HG02571 (cell line): ENCODE measurements around the gene ABLIM3.

Source experiments
- ATAC-seq: cut with Tn5 transposase; IDR thresholded peaks from one replicate; pipeline ENCODE4 v1.9.1; 2021; ENCODE audit warnings: mild to moderate bottlenecking, moderate library complexity; ENCODE audit not compliant: unreplicated experiment

Gene ABLIM3

DNA sequence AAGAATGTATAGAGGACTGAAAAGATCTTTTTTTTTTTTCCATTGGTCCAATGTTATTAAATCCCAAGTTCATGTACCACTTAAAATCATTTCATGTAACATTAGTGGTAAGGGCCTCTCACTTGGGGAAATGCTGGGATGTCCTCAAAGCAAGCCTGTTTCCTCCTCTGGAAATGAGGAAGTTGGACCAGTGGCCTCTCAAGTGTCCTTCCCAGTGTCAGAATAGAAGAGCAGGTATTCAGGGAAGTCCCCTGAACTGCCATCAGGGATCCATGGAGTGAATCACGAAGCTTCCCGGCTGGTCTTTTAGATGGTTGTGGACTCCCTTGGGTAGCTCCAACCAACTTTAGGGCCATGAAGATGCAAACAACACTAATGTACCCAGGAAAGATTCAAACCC, 75.2 kb downstream of the ABLIM3 start:
- no peak for ATAC-seq

DNA sequence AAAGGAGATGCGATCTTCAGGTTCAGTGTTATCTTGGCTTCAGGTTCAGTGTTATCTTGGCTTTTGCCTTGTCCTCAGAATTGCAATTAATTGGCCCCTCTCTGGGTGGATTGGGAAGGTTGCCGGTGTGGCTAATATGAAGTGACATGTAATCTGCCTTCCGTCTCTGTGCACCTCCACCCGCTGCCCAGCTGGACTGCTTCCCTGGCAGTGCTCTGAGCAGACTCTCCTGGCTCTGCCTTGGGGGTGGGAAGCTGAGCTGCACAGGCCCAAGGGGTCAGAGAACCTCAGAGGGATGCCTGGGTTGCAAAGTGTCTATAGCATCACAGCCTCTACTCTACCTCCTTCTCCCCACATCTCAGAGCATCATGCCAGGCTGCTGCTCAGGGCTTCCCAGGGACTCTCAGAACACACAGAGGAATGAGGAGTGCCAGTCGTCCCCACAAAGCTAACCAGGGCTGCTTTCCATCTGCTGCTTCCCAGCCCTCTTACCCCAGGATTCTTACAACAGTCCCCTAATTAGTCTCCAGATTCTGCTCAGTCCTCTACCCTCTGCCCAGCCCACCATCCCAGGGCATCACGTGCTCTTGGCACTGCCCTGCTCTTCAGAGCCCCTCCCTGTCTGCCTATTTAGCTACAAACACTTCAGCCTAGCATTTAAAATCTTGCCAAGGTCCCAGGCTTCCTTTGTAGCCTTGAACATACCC, 76.0 kb downstream of the ABLIM3 start:
- no peak for ATAC-seq

DNA sequence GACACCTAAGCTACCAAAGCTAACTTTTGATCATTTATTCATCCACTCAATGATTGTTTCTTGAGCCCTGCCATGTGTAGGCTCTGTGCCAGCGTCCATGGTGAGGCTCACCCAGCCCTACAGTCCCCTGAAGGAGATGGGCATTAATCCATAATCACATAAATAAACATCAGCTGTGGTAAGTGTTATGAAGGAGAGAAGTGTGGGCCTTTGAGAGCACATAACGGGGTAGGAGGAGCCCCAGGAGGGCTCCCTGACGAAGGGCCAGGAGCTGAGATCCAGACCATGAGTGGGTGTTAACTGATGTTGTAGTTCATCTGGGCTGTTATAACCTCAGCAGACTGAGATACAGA, 76.5 kb downstream of the ABLIM3 start:
- no peak for ATAC-seq

DNA sequence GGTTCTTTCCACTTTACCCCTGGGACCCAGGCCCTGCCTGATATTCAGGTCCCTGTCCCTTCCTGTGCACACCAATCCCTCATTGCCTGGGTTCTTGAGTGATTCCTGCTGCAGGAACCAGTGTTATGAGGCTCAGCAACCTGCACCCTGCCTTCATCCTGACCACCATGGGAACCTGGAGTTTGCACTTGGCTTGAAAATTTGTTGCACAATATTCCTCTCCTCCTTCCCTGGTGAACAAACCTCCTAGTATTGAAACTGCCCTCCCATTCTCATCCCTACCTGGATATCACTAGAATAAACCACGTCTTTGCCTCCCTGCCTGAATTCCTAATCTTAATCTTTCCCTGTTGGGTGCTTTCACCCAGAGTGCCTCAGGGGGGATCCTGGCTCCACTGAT, 78.3 kb downstream of the ABLIM3 start:
- no peak for ATAC-seq

DNA sequence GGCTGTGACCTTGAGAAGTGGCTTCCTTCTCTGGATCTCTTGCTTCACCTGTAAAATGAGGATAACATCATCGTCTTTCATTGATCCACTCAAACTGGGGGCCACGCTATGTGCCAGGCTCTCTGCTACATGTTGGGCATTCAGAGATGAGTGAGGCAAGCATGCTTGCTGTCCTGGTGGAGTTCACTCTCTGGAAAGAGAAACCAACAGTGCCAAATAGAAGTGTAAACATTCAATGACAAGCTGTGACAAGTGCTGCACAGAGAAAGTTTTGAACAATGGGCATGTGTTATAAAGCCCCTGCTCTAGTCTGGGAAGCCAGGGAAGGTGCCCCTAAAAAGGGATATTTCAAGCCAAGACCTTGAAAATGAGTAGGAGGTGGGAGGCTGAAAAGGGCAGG, 79.5 kb downstream of the ABLIM3 start:
- no peak for ATAC-seq

- ATAC-seq: no peak
These were observed 80.0 kb downstream of the ABLIM3 start for GRCh38 chr5:149221326-149221725.

GRCh38 chr5:149221731-149222342, 80.5 kb downstream of the ABLIM3 start:
- ATAC-seq: no peak

DNA sequence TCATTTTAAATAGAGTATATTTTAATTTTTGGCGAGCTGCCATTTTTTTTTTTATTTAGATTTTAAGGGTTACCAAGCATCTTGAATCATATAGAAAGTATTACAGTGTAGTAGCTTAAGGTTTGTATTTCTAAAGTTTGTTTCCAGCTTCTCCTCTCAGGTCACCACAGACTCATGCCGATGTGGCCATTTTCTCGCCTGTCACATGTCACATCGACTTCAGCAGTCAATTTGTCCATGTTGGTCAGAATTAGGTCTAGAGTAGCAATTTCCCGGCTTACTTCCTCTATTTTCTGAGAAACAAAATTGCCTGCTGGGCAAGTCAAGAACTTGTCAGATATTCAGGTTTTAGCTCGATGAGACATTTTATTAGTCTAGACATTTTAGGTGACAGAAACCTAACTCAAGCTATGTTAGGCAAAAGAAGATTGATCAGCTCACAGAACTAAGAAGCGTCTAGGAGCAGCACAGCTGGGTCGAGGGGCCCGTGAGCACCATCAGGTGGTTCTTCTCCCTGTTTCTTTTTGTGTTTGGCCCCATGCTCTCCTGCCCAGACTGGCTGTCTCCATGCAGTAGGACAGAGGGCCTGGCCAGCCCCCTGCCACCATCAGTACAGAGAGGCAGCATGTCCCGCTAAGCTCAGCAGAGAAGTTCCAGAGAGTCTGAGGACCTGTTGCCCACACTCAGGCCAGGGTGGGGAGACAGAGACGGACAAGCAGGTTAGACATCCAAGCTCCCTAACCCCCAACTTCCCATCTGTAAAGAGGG, 82.0 kb downstream of the ABLIM3 start:
- no peak for ATAC-seq

GRCh38 chr5:149224282-149224681, 83.0 kb downstream of the ABLIM3 start:
- no peak for ATAC-seq

DNA sequence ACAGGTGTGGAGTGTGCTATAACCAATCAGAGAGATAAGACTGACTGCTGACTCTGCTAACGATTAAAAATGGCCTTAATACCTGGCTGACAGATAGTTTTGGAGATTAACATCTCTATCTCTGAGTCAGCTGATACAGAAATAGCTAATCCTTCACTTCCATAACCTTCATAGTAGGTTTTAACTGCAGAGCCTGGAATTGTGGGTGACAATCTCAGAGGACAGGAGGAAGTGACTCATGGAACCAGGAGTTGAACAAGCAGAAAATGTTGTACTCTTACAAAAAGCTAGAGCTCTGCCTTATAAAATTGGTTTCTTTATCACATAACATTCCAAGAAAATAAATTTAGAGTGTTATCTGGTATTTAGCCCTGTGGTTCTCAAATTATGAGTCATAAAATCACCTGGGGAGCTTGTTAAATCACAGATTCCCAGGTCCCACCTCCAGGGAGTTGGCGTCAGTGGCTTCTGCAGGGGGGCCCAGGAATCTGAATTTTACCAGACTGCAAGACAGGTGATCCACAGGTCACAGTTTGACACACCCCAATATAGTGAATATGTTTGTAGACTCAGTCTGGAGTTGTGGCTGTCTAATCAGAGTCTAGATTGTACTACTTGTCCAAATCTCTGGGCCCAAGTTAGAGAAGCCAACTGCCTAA, 86.0 kb downstream of the ABLIM3 start:
- ATAC-seq: no peak

GRCh38 chr5:149228618-149229297, 87.5 kb downstream of the ABLIM3 start:
- ATAC-seq: no peak

DNA sequence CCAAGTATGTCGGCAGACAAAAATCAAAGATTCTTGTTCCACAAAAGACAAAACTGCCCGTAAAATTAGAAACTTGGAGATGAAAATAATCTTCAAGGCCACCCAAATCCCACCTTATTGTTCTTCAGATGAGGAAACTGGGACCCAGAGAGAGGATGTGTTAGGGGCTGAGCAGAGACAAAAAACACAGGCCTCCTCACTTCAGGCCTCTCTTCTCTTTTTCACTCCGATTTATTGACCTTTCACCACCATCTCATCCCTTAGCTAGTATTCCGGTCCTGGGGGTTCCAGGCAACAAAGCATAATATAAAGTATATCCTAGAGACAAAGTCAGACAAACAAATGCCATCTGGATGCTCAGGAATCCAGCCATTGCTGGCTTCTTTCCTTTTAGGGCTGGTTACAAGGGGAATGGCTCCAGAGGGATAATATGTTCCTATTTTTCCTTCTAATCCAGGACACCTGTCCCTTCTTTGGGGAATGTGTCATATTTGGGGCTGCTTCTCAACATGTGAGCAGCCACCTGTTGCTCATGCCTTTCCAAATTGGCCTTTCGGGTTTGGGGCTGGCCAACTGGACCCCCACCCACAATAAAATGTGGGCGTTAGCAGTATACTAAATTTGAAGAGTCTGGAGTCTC, 88.1 kb downstream of the ABLIM3 start:
- no peak for ATAC-seq

DNA sequence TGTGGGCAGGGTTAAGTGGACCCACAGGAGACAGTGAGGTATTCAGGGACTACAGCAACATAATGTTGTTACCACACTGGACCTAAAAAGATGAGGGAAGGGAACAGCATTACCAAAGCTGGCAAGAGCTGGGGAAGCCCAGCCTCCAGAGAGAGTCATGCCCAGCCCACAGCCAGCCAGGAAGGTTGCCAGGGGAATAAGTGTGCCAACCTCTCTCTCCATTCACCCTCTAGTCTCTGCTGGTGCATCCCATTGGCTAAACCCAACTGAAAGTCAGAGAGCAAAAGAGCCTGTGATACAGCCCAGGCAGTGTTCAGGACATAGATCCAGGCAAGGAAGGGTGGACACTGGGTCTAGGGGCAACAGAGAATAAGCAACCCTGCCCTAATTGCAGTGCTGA, 94.5 kb downstream of the ABLIM3 start:
- ATAC-seq: no peak

DNA sequence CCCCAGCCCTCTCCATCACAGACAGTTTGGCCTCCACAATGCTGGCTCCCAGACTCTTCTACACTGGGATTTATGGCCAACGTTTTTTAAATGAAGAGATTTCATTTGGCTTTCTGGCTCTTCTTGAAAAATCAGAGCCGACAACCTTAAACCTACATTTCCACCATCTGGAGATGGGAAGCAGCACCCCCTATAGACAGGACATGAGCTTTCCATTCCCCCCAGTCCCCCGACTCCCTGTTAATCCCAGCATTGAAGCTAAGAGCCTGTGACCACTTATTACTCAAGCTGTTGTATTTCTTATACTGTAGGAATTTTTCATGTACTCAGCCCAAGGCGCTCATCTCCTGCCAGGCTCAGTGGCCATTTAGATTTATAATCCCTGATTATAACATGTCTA, 96.4 kb downstream of the ABLIM3 start:
- ATAC-seq: no peak

DNA sequence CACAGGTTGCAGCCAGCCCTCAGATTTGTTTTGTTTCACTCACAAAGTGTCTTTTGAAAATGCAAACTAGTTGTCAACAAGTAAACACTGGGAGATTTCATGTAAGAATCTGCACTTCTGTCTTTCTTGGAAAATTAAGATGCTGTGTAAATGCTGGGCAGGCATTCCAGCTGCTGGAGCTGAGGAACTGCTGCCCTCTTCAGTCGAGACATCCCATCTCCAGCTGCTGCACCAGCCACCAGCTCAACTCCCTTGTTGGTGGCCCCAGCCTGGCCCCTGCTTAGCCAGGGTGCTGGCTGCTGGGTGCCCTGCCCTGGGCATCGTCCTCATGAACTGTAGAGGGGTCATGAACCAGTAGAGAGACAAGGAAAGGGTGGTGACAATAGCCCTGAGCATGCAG, 97.2 kb downstream of the ABLIM3 start:
- no peak for ATAC-seq

DNA sequence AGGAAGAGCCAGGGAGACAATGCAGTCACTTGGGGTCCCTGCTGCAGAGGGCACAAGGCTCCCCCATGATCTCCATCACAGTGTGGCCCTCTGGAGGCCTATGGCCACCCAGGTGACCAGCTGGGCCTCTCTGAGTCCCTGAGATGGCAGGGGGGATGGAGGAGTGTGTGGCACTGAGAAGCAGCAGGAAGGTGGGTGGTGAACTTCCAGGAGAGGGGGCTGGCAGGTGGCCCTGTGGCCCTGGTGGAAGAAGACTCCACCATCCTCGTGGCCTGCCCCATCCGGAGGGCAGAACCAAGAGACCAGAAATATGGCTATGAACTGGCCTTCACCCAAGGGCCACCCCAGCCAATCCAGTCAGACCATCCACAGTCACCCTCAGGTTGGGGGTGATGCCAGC, 98.6 kb downstream of the ABLIM3 start:
- ATAC-seq: no peak

DNA sequence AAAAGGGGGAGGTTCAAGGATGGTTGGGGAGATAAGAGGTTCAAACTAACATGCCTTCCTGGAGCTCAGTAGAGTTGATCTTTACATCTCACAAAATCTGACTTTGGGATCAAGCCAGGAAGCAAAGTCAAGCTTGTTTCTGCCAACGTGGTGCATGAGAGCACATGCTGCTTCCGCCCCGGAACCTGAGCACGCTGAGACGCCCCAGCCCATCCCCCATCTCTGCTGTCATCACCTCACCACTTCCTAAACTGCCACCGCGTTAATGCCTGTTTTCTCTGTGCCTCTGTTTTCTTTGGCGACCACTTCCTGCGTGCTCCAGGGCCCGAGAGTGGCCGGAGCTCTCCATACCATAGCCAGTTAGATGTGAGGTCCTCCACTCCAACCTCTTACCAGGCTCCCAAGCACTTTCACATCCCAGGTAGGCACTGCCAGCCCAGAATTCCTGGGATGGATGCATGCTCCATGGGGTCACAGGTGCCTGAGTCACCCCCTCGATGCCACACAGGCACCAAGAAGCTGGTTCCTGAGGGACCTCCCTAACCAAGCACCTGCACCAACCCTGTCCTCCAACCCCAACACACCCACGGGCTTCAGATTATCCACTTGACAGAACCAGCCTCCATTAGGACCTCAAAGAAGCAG, 99.2 kb downstream of the ABLIM3 start:
- ATAC-seq: no peak

DNA sequence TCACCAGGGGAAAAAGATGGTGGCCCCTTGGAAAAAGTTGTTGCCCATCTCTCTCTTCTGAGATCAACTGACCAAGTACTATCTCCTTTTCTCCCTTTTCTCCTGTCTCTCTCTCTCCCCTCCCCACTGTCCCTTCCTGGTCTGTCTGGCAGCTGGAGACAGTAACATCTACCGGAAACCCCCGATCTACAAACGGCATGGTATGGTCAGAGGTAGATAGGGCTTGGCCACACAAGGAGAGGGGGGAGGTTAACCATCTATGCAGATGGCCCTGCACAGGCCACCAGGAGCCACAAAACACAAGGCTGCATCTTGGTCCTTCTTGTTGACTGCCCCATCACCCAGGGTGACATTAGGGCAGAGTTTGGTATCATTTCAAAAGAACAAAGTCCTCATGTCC, 101.0 kb downstream of the ABLIM3 start:
- no peak for ATAC-seq

DNA sequence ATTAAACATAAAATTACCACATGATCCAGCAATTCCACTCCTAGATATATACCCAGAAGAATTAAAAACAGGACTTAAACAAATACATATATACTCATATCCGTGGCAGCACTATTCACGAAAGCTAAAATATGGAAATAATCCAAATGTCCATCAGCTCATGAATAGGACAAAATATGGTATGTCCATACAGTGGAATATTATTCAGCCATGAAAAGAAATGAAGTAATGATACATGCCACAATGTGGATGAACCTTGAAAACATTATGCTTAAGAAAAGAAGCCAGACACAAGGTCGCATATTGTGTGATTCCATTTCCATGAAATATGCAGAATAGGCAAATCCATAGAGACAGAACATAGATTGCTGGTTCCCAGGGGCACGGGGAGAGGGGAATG, 105.6 kb downstream of the ABLIM3 start:
- no peak for ATAC-seq

GRCh38 chr5:149247726-149248125, 106.4 kb downstream of the ABLIM3 start:
- no peak for ATAC-seq
